ENCODE measurements around the gene PID1. TPM values are rescaled to one million over a fixed set of nuclear protein-coding genes. Genes with fewer than 3 reads are reported as not detected.

PID1 gene
- total RNA-seq, 1 donor from 2014 or later: 51.4 TPM

DNA sequence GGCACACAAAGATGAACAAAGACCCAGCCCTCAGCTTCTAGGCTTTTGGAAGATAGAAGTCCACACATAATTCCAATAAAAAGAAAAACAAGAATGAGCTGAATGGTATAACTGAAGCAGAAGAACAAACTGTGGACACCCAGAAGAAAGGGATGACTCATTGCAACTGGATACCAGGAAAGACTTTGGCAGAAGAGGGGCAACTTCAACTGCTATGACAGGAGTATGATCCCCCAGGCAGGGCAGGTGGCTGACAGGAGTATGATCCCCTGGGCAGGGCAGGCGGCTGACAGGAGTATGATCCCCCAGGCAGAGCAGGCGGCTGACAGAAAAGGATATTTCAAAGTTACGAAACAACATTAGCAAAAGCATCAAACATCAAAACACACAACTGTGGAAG is 21.6 kb downstream of the PID1 start:
- intact Hi-C loops (cut with DNase I): no loop called here
- Histone ChIP-seq H3K27ac (no peak overlapping the region), H3K9me3 (no peaks in the 10 kb centered on the region), H3K27me3 (no peaks in the 10 kb centered on the region), H3K36me3 (no peaks in the 10 kb centered on the region), H3K4me3 (no peak overlapping the region), H3K4me1 (no peaks in the 10 kb centered on the region)
- ATAC-seq: no peak
- no peak for DNase-seq
- TF ChIP-seq, protein P1, sequence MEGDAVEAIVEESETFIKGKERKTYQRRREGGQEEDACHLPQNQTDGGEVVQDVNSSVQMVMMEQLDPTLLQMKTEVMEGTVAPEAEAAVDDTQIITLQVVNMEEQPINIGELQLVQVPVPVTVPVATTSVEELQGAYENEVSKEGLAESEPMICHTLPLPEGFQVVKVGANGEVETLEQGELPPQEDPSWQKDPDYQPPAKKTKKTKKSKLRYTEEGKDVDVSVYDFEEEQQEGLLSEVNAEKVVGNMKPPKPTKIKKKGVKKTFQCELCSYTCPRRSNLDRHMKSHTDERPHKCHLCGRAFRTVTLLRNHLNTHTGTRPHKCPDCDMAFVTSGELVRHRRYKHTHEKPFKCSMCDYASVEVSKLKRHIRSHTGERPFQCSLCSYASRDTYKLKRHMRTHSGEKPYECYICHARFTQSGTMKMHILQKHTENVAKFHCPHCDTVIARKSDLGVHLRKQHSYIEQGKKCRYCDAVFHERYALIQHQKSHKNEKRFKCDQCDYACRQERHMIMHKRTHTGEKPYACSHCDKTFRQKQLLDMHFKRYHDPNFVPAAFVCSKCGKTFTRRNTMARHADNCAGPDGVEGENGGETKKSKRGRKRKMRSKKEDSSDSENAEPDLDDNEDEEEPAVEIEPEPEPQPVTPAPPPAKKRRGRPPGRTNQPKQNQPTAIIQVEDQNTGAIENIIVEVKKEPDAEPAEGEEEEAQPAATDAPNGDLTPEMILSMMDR (IDR thresholded peaks at IDR 0.05): no peak

DNA sequence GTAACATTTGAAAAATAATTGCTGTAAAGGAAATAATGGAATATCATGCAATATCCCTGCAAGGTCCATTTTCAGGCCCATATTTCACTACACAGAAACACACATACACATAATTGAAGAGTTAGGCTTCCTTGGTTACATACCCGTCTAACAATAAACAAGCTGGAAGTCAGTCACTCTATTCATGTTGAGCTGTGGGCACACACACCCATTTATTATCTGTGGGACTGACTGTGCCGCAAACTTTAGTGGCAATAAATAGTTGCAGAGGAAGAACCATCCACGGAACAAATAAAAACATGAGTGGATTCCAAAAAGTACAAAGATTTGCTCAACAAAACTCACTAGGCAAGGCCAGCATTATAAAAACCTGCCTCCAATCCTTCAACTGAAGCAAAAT is 24.8 kb downstream of the PID1 start:
- Histone ChIP-seq H3K9me3 (peaks cover 4% of the 10 kb centered on the region), H3K4me3 (no peak overlapping the region), H3K27ac (no peak overlapping the region), H3K27me3 (no peaks in the 10 kb centered on the region), H3K36me3 (no peaks in the 10 kb centered on the region), H3K4me1 (no peaks in the 10 kb centered on the region)
- no peak for ATAC-seq
- intact Hi-C loops (cut with DNase I): no loop called here
- TF ChIP-seq, protein P1 (IDR thresholded peaks at IDR 0.05): no peak
- no peak for DNase-seq

DNA sequence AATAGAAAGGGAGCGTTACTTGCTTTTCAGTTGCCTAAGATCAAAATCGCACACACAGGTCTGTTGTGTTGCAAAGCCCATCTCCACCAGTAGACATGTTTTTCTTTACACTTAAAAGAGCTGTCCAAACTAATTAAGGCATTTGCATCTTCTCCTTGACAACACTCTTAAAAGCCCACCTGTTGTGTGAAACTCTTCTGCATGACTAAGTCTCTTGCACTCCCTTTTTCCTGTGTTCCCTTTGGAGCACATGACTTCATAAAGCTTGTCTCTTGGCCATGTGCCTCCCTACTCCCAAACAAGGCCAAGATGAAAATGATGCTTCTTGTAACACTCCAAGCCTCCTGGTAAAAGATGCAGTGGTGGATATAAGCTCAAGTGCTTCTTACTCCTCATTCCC is 26.1 kb downstream of the PID1 start:
- TF ChIP-seq, protein P1 (IDR thresholded peaks at IDR 0.05): no peak
- Histone ChIP-seq H3K27ac (no peak overlapping the region), H3K9me3 (peaks cover 15% of the 10 kb centered on the region), H3K27me3 (no peaks in the 10 kb centered on the region), H3K36me3 (no peaks in the 10 kb centered on the region), H3K4me3 (no peak overlapping the region), H3K4me1 (no peaks in the 10 kb centered on the region)
- intact Hi-C loops (cut with DNase I): no loop called here
- ATAC-seq (no peak), DNase-seq (no peak)

DNA sequence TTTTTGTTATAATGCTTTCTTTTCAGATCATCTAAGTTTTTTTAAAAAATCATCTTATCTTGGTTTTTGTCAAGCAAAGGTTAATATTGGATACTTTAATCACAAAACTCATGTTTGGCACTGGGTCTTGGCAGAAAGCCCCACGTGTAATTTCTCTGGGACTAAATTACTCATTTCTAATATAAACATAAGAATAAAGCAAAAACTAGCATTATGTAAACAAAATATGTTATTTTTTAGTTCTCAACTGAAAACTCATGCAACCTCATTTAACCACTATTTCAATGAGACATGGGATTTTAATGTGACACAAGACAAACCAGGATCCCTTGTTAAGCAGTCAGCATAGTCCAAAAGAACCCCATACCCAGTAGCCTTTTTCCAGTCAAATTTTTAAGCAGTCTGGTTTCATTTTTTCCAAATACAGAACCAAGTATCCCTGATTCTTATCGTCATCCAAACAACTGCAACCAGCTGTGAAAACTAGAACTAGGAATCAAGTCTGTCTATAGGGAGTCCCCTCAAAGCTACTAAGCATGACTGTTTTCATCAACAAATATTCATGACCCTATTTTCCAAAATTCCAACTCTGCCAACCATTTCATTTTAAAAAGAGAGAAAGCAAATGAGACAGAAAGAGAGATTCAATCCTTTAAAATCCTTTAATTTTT is 27.1 kb downstream of the PID1 start:
- Histone ChIP-seq H3K36me3 (no peaks in the 10 kb centered on the region), H3K9me3 (peaks cover 20% of the 10 kb centered on the region), H3K27me3 (no peaks in the 10 kb centered on the region), H3K4me3 (no peak overlapping the region), H3K27ac (no peak overlapping the region), H3K4me1 (no peaks in the 10 kb centered on the region)
- TF ChIP-seq, protein P1 (IDR thresholded peaks at IDR 0.05): no peak
- intact Hi-C loops (cut with DNase I): no loop called here
- no peak for ATAC-seq
- no peak for DNase-seq

GRCh38 chr2:229240984-229241491 is 30.0 kb downstream of the PID1 start:
- ATAC-seq (no peak), DNase-seq (no peak)
- Histone ChIP-seq H3K9me3 (peaks cover 20% of the 10 kb centered on the region), H3K27ac (no peak overlapping the region), H3K4me3 (no peak overlapping the region), H3K36me3 (no peaks in the 10 kb centered on the region), H3K4me1 (no peaks in the 10 kb centered on the region), H3K27me3 (no peaks in the 10 kb centered on the region)
- intact Hi-C loops (cut with DNase I): no loop called here
- TF ChIP-seq, protein P1 (IDR thresholded peaks at IDR 0.05): no peak
